K562 (cell line): ENCODE data around the gene RING1. TPM values are rescaled to one million over a fixed set of nuclear protein-coding genes. Genes with fewer than 3 reads are reported as not detected.

Experiments
- ATAC-seq: fragments of 200-7000 bp; cut with Tn5 transposase; 3 replicates; pipeline ENCODE4 v1.9.1; 2020; ENCODE audit warnings: moderate library complexity
- BruUV-seq: library from RNA; stranded (reverse); fragments of 400-500 nt; replicated peaks from 2 replicates; lab custom pipeline; 2021; lab: Mats Ljungman, UMichigan
- CTCF ChIA-PET: fragments of 300-600 bp; formaldehyde crosslinking; extraction: SDS; loops from one replicate; lab custom pipeline; 2021; ENCODE audit warnings: low intra/inter-chr PET ratio; lab: Yijun Ruan, JAX
- POLR2A ChIA-PET: fragments of 300-600, 350-650 bp; sonication (Branson Sonifier 250); formaldehyde crosslinking; extraction: SDS; loops from one replicate; lab custom pipeline; 2021; ENCODE audit warnings: antibody characterized with exemption, inconsistent platforms; lab: Yijun Ruan, JAX
- DNase-seq, 4 experiments: peaks; one replicate each; pipeline versions ENCODE4 v3.0.0 to v3.0.0-alpha.2; 2011 to 2018; ENCODE audit warnings: low spot score in 3 of 4, mixed read lengths in 3 of 4; ENCODE audit errors: extremely low read depth in 1 of 4
- FAIRE-seq: peaks from 2 replicates; lab custom pipeline; 2011; peaks lifted over from hg19 to GRCh38; lab: Jason Lieb, UNC
- H2AFZ ChIP-seq: 2 replicates; pipeline ENCODE4 v1.6.0; 2011; ENCODE audit warnings: low read depth, low read length, control low read depth, inconsistent platforms
- H3K27ac ChIP-seq: fragments of 200-600 bp; 3 replicates; pipeline ENCODE4 v1.8.0; 2011; ENCODE audit warnings: low read depth, mild to moderate bottlenecking, control low read depth, inconsistent platforms, low read length, moderate library complexity, mixed read lengths; ENCODE audit errors: extremely low read depth
- H3K27me3 ChIP-seq, 2 experiments: fragments of 300-600 bp in 1 of 2; 2 replicates in 1 of 2; 3 replicates in 1 of 2; pipeline versions ENCODE4 v1.6.0 to v1.8.0; 2011; ENCODE audit warnings: inconsistent platforms in 2 of 2, low read length in 2 of 2, mild to moderate bottlenecking in 1 of 2, mixed read lengths in 1 of 2, moderate library complexity in 1 of 2; ENCODE audit not compliant: control insufficient read depth in 2 of 2, insufficient read depth in 2 of 2
- H3K36me3 ChIP-seq: fragments of 300-600 bp; 3 replicates; pipeline ENCODE4 v1.8.0; 2011; ENCODE audit warnings: mild to moderate bottlenecking, low read length, inconsistent platforms; ENCODE audit not compliant: control insufficient read depth, insufficient read depth
- H3K4me1 ChIP-seq, 2 experiments: fragments of 200-600 bp in 1 of 2; replicated peaks in 1 of 2; 2 replicates in 1 of 2; 3 replicates in 1 of 2; pipeline versions ENCODE4 v1.5.1 to v1.8.0; 2011; ENCODE audit warnings: inconsistent platforms in 2 of 2, low read length in 2 of 2, mild to moderate bottlenecking in 1 of 2, mixed read lengths in 1 of 2, moderate library complexity in 1 of 2; ENCODE audit not compliant: control insufficient read depth in 2 of 2, insufficient read depth in 2 of 2
- H3K4me2 ChIP-seq: 2 replicates; pipeline ENCODE4 v1.6.1; 2011; ENCODE audit warnings: low read length, control low read depth, inconsistent platforms, mixed read lengths; ENCODE audit not compliant: insufficient read depth
- H3K4me3 ChIP-seq: fragments of 200-600 bp; sonication (generic), shearing (Covaris generic); 2 replicates; pipeline ENCODE4 v1.5.1; 2016; ENCODE audit warnings: control low read depth, inconsistent platforms
- H3K79me2 ChIP-seq: fragments of 200-600 bp; 3 replicates; pipeline ENCODE4 v1.8.0; 2011; ENCODE audit warnings: low read length, inconsistent platforms; ENCODE audit not compliant: control insufficient read depth, insufficient read depth
- H3K9ac ChIP-seq, 2 experiments: 2 replicates each; pipeline versions ENCODE4 v1.6.0 to v1.6.1; 2011; ENCODE audit warnings: low read depth in 2 of 2, low read length in 2 of 2, control low read depth in 1 of 2, inconsistent platforms in 1 of 2, mild to moderate bottlenecking in 1 of 2, mixed read lengths in 1 of 2; ENCODE audit not compliant: insufficient read depth in 1 of 2
- H3K9me1 ChIP-seq: one replicate; pipeline ENCODE4 v1.6.0; 2011; ENCODE audit warnings: inconsistent platforms, mild to moderate bottlenecking, low read length, moderate library complexity; ENCODE audit not compliant: control insufficient read depth, insufficient read depth
- H3K9me3 ChIP-seq: replicated peaks from 2 replicates; pipeline ENCODE4 v1.5.1; 2011; ENCODE audit warnings: low read depth, low read length, inconsistent platforms; ENCODE audit not compliant: control insufficient read depth, insufficient read depth
- H4K20me1 ChIP-seq: replicated peaks from 2 replicates; pipeline ENCODE4 v1.6.1; 2011; ENCODE audit warnings: low read length, inconsistent platforms, mixed read lengths; ENCODE audit not compliant: control insufficient read depth, insufficient read depth
- CCAR2 ChIP-seq: fragments of 200-400 bp; formaldehyde crosslinking; IDR thresholded peaks from 2 replicates; pipeline ENCODE4 v1.6.1; 2017; ENCODE audit warnings: mild to moderate bottlenecking, low read depth, low read length
- MEF2A ChIP-seq: IDR thresholded peaks from 2 replicates; pipeline ENCODE4 v1.6.1; 2011; ENCODE audit warnings: low read depth, mild to moderate bottlenecking, low read length, moderate library complexity; ENCODE audit not compliant: control insufficient read depth
- NR2C2 ChIP-seq, 2 experiments: fragments of 200-800 bp in 1 of 2; sonication (Bioruptor generic) in 1 of 2; sonication (generic) in 1 of 2; formaldehyde crosslinking in 1 of 2; IDR thresholded peaks; 2 replicates each; pipeline versions ENCODE4 v1.6.1 to v1.8.0; 2016 to 2022; ENCODE audit warnings: mild to moderate bottlenecking in 1 of 2, missing compliant biosample characterization in 1 of 2, missing genetic modification characterization in 1 of 2, missing genetic modification reagents in 1 of 2
- POLR2G ChIP-seq: fragments of 200-400 bp; formaldehyde crosslinking; IDR thresholded peaks from 2 replicates; pipeline ENCODE4 v1.6.1; 2017; ENCODE audit warnings: low read depth, mild to moderate bottlenecking, antibody characterized with exemption, low read length, moderate library complexity
- RBM17 ChIP-seq: fragments of 200-400 bp; formaldehyde crosslinking; IDR thresholded peaks from 2 replicates; pipeline ENCODE4 v1.6.1; 2017; ENCODE audit warnings: low read depth, mild to moderate bottlenecking, low read length, borderline replicate concordance
- SETDB1 ChIP-seq: IDR thresholded peaks from one replicate; pipeline ENCODE4 v1.6.1; 2012; ENCODE audit warnings: low read length, control low read depth, inconsistent platforms
- SMAD3 ChIP-seq: fragments of 450-650 bp; formaldehyde crosslinking; conservative IDR thresholded peaks from 2 replicates; pipeline ENCODE4 v1.4.0; 2020; ENCODE audit warnings: mild to moderate bottlenecking
- TRIM24 ChIP-seq, 2 experiments: fragments of 450-650 bp; IDR thresholded peaks; 2 replicates each; pipeline ENCODE4 v1.6.1; 2016
- ZNF583 ChIP-seq: fragments of 250-450 bp; sonication (Bioruptor Pico); IDR thresholded peaks from 2 replicates; pipeline ENCODE4 v1.4.0; 2020
- WGBS: fragments of 100-300 bp; shearing (Covaris generic); methylation state at CpG from one replicate; pipeline ENCODE4 v1.1.6; 2016; ENCODE audit warnings: low coverage, mixed read lengths; ENCODE audit not compliant: insufficient coverage; ENCODE audit errors: missing lambda C conversion rate; 5-methylcytosine and 5-hydroxymethylcytosine counted together
- in situ Hi-C: fragments of 300-500 bp; cut with MboI; formaldehyde crosslinking; loops from 4 replicates; pipeline ENCODE4 v1.15.0; 2018; ENCODE audit warnings: inconsistent platforms, mixed read lengths
- intact Hi-C: fragments of 100-400 bp; cut with micrococcal nuclease; formaldehyde crosslinking; loops from 2 replicates; pipeline ENCODE4 v1.14.2; 2022
- polyA plus RNA-seq, 8 experiments: library from polyadenylated mRNA; depleted of rRNA in 4 of 8; stranded (reverse) in 5 of 8; unstranded in 3 of 8; fragments of >200 nt; fragmentation: Nextera tagmentation in 2 of 8; fragmentation: Illumina TruSeq in 1 of 8; extraction: Ambion mirVana in 2 of 8; extraction: Trizol in 1 of 8; gene quantifications; 2 replicates each; pipeline versions ENCODE4 v1.2.1 to v1.2.3, GENCODE V29; 2011 to 2014; ENCODE audit warnings: inconsistent platforms in 1 of 8, missing spikeins in 1 of 8
- total RNA-seq, 7 experiments: library from RNA; depleted of rRNA in 6 of 7; stranded (reverse); fragments of >200 nt in 6 of 7; fragmentation: Illumina TruSeq in 2 of 7; extraction: Trizol in 2 of 7; gene quantifications; 2 replicates each; pipeline versions ENCODE4 v1.2.1 to v1.2.3, GENCODE V29; 2011 to 2021; ENCODE audit warnings: low replicate concordance in 1 of 7
- TF ChIP-seq, protein P1 (sequence below): fragments of 250-450 bp; sonication (Bioruptor Pico); IDR thresholded peaks from 2 replicates; pipeline ENCODE4 v1.5.0; 2020; ENCODE audit warnings: mild to moderate bottlenecking

Gene RING1
- total and polyA plus RNA-seq, 9 of the 15 experiments (the other 6 are each of a cell fraction or from before 2014, with no cell fraction given): 4.2 to 59.1 (median 36.9) TPM

DNA sequence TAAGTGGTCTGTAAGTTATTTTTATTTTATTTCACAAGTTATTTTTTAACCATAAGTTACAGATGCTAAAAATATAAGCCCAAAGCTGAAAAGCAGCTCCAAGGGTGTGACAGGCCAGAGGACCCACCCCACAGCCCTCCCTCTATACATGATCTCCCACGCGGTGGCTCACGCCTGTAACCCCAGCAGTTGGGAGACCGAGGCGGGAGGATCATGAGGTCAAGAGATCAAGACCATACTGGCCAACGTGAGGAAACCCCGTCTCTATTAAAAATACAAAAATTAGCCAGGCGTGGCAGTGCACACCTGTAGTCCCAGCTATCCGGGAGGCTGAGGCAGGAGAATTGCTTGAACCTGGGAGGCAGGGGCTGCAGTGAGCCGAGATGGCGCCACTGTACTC is 48.2 kb upstream of the RING1 start:
- H3K9ac ChIP-seq: no peak overlapping the region
- ChIA-PET POLR2A (interaction anchor here (1.0 kb wide), 1 partner anchor 248 kb away, joined by 3 read pairs; no protein-coding TSS in a partner anchor), CTCF (interaction anchor here (3.5 kb wide), 1 partner anchor 88 kb away, joined by 21 read pairs; no protein-coding TSS in a partner anchor)
- intact Hi-C loops (loop anchor here (2.0 kb wide), 1 partner anchor 37 kb away; no protein-coding TSS in a partner anchor), in situ Hi-C loops (loop anchor here (5.0 kb wide), 1 partner anchor 1023 kb away; no protein-coding TSS in a partner anchor)
- peaks cover 7 to 20% of the 10 kb centered on the region in 2 experiments; a peak in 3 of 5 replicates for H3K4me1 ChIP-seq
- no peak overlapping the region for H3K4me3 ChIP-seq
- H3K79me2 ChIP-seq: no peaks in the 10 kb centered on the region
- no peaks in the 10 kb centered on the region for H3K9me3 ChIP-seq
- no peak overlapping the region for H3K4me2 ChIP-seq
- no peak overlapping the region for H3K27ac ChIP-seq
- H4K20me1 ChIP-seq: no peaks in the 10 kb centered on the region
- BruUV-seq: no TSS peak
- H3K27me3 ChIP-seq: peaks cover 2 to 34% of the 10 kb centered on the region in 2 experiments; a peak in 4 of 5 replicates
- DNase-seq (no peak), ATAC-seq (no peak), FAIRE-seq (no peak)
- no peaks in the 10 kb centered on the region for H3K36me3 ChIP-seq
- WGBS: 13% methylated on average over 11 of the region's 11 CpGs
- no peak overlapping the region for H2AFZ ChIP-seq
- TF ChIP-seq POLR2G (no peak), NR2C2 (CRISPR knock-in tag; IDR thresholded peaks at IDR 0.05) (no peak), NR2C2 (tag; IDR thresholded peaks at IDR 0.05) (no peak), ZNF583 (CRISPR knock-in tag) (no peak), MEF2A (no peak), RBM17 (no peak), SMAD3 (CRISPR knock-in tag) (no peak), SETDB1 (no peak), CCAR2 (no peak), TRIM24 (IDR thresholded peaks at IDR 0.05) (no peak)
- TF ChIP-seq, protein P1, sequence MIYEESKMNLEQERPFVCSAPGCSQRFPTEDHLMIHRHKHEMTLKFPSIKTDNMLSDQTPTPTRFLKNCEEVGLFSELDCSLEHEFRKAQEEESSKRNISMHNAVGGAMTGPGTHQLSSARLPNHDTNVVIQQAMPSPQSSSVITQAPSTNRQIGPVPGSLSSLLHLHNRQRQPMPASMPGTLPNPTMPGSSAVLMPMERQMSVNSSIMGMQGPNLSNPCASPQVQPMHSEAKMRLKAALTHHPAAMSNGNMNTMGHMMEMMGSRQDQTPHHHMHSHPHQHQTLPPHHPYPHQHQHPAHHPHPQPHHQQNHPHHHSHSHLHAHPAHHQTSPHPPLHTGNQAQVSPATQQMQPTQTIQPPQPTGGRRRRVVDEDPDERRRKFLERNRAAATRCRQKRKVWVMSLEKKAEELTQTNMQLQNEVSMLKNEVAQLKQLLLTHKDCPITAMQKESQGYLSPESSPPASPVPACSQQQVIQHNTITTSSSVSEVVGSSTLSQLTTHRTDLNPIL (CRISPR knock-in tag): no peak
- no peaks in the 10 kb centered on the region for H3K9me1 ChIP-seq
